ENCODE data around the gene DNAH9. TPM values are rescaled to one million over a fixed set of nuclear protein-coding genes. Genes with fewer than 3 reads are reported as not detected.

Gene DNAH9, protein sequence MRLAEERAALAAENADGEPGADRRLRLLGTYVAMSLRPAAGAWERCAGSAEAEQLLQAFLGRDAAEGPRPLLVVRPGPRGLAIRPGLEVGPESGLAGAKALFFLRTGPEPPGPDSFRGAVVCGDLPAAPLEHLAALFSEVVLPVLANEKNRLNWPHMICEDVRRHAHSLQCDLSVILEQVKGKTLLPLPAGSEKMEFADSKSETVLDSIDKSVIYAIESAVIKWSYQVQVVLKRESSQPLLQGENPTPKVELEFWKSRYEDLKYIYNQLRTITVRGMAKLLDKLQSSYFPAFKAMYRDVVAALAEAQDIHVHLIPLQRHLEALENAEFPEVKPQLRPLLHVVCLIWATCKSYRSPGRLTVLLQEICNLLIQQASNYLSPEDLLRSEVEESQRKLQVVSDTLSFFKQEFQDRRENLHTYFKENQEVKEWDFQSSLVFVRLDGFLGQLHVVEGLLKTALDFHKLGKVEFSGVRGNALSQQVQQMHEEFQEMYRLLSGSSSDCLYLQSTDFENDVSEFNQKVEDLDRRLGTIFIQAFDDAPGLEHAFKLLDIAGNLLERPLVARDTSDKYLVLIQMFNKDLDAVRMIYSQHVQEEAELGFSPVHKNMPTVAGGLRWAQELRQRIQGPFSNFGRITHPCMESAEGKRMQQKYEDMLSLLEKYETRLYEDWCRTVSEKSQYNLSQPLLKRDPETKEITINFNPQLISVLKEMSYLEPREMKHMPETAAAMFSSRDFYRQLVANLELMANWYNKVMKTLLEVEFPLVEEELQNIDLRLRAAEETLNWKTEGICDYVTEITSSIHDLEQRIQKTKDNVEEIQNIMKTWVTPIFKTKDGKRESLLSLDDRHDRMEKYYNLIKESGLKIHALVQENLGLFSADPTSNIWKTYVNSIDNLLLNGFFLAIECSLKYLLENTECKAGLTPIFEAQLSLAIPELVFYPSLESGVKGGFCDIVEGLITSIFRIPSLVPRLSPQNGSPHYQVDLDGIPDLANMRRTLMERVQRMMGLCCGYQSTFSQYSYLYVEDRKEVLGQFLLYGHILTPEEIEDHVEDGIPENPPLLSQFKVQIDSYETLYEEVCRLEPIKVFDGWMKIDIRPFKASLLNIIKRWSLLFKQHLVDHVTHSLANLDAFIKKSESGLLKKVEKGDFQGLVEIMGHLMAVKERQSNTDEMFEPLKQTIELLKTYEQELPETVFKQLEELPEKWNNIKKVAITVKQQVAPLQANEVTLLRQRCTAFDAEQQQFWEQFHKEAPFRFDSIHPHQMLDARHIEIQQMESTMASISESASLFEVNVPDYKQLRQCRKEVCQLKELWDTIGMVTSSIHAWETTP (N-terminal part only)
- 1 to 10 TPM in 1 of 9 donors, under 1 TPM in 3, not detected in 5; 0.07 to 2.3 (median 0.49) TPM for total RNA-seq
- polyA plus RNA-seq: not detected
- long read RNA-seq, donor 1: 0 reads
- long read RNA-seq, donor 2: 0 reads
- long read RNA-seq, donor 3: 0 reads

DNA sequence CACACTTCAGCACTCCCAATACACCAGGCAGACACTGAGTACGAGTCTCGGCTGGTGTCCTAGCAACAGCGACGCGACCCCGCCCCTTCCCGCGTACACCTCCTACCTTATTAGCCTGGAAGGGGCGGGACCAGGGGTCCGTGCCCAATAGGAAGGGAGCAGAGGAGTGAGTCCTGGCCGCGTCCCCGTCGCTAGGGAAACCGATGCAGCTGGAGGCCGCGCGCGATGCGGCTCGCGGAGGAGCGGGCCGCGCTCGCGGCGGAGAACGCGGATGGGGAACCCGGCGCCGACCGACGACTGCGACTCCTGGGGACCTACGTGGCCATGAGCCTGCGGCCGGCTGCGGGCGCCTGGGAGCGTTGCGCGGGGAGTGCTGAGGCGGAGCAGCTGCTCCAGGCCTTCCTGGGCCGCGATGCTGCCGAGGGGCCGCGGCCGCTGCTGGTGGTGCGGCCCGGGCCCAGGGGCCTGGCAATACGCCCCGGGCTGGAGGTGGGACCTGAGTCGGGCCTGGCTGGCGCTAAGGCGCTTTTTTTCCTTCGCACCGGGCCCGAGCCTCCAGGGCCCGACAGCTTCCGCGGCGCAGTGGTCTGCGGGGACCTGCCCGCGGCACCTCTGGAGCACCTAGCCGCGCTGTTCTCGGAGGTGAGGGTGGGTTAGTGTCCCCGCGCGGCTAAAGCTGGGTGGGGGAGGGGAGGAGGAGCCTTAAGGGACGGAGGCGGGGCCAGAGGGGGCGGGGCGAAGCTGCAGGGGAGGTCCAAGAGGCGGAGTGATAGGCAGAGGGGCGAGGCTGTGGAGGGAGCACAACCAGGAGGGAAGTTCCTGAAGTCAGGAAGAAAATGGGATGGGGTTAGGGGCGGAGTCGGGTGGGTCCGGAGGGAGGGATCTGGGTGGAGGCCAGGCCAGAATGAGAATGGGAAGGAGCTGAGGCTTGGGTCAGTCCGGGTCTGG is at the start of gene DNAH9:
DNAH9 (plus strand) TSS at position 197 of the 948 bp plus-strand sequence; CDS start at position 226, 29 bp downstream.
- Histone ChIP-seq H3K27ac (peak within 1 kb of the TSS in 8 of 12 donors; percentile 10 to 64 (median 42)), H3K36me3 (no peaks in the 10 kb centered on the region), H3K4me3 (peak within 1 kb of the TSS; percentile 20 to 80 (median 65)), H3K9me3 (peaks cover 0 to 4% (median 0%) of the 10 kb centered on the region in 12 donors), H3K27me3 (peaks cover 0 to 8% (median 0%) of the 10 kb centered on the region in 9 donors), H3K4me1 (peaks cover 0 to 16% (median 5%) of the 10 kb centered on the region in 12 donors)
- 1 to 2% (median 1%) methylated on average over 27 to 84 of the region's 84 CpGs for WGBS, 4 donors
- DNase-seq: peak; percentile 94 to 98 (median 96)
- TF ChIP-seq, protein P1, sequence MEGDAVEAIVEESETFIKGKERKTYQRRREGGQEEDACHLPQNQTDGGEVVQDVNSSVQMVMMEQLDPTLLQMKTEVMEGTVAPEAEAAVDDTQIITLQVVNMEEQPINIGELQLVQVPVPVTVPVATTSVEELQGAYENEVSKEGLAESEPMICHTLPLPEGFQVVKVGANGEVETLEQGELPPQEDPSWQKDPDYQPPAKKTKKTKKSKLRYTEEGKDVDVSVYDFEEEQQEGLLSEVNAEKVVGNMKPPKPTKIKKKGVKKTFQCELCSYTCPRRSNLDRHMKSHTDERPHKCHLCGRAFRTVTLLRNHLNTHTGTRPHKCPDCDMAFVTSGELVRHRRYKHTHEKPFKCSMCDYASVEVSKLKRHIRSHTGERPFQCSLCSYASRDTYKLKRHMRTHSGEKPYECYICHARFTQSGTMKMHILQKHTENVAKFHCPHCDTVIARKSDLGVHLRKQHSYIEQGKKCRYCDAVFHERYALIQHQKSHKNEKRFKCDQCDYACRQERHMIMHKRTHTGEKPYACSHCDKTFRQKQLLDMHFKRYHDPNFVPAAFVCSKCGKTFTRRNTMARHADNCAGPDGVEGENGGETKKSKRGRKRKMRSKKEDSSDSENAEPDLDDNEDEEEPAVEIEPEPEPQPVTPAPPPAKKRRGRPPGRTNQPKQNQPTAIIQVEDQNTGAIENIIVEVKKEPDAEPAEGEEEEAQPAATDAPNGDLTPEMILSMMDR (IDR thresholded peaks at IDR 0.05): no peak
- TF ChIP-seq POLR2A (IDR thresholded peaks at IDR 0.05): no peak
- ATAC-seq: peak; percentile 100
- intact Hi-C loops (cut with DNase I): no loop called here

DNA sequence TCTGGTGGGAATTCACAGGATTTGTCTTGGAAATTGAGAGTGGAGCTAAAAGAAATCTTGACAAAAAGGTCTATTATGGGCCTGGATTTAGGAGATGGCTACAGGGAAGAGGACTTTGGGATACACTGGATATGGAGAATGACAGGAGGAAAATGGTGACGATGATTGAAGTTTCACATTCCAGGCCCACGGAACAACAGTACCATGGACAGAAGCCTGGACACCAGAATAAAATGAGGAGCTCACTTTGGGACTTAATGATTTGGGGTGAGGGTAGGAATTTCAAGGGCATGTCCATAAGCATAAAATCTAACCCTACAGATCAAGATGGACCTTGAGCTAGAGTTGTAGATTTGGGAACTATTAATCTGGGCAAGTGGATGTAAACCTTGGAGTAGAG is 47.8 kb upstream of the DNAH9 start:
- Histone ChIP-seq H3K27ac (no peak overlapping the region), H3K9me3 (no peaks in the 10 kb centered on the region), H3K4me3 (no peak overlapping the region), H3K27me3 (peaks cover 0 to 2% (median 0%) of the 10 kb centered on the region in 9 donors), H3K4me1 (no peaks in the 10 kb centered on the region), H3K36me3 (no peaks in the 10 kb centered on the region)
- TF ChIP-seq, protein P1 (IDR thresholded peaks at IDR 0.05): no peak
- no peak for TF ChIP-seq POLR2A (IDR thresholded peaks at IDR 0.05)
- ATAC-seq (no peak), DNase-seq (no peak)
- WGBS, 4 donors: 81 to 86% (median 85%) methylated on average over 2 of the region's 2 CpGs
- intact Hi-C loops (cut with DNase I): no loop called here

DNA sequence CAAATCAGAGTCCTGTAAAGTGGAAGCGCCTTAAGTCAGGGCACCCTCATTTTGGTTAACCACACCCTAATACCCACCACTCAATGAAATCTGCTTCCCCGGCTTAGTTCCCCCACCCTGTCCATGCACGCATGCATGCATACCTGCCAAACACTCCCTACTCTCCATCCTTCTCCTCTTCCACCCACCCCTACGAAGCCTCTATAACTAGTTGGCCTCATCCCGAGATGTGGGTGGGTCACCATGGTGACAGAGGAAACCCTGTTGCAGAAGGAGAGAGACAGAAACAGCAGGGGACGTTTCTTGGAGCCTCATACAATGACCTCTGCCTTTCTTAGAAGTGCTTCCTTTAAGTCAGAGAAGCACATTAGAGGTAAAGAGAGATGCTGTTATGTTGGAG is 46.8 kb upstream of the DNAH9 start:
- intact Hi-C loops (cut with DNase I): no loop called here
- DNase-seq (no peak), ATAC-seq (no peak)
- 50 to 66% (median 61%) methylated on average over 6 of the region's 6 CpGs for WGBS, 4 donors
- Histone ChIP-seq H3K36me3 (no peaks in the 10 kb centered on the region), H3K9me3 (no peaks in the 10 kb centered on the region), H3K27me3 (peaks cover 0 to 6% (median 0%) of the 10 kb centered on the region in 9 donors), H3K27ac (no peak overlapping the region), H3K4me1 (no peaks in the 10 kb centered on the region), H3K4me3 (no peak overlapping the region)
- TF ChIP-seq, protein P1 (IDR thresholded peaks at IDR 0.05): no peak
- no peak for TF ChIP-seq POLR2A (IDR thresholded peaks at IDR 0.05)
